DND-41 (cell line): ENCODE data around the gene TOX2.

Experiments used
- ATAC-seq: fragments of 200-7000 bp; cut with Tn5 transposase; 3 replicates; pipeline ENCODE4 v1.9.1; 2021; ENCODE audit warnings: low read depth; ENCODE audit not compliant: insufficient read depth
- DNase-seq: peaks from one replicate; pipeline ENCODE4 v3.0.0-alpha.2; 2020
- H2AFZ ChIP-seq: 2 replicates; pipeline ENCODE4 v1.6.0; 2012; ENCODE audit warnings: low read depth, low read length
- H3K27ac ChIP-seq: 2 replicates; pipeline ENCODE4 v1.5.1; 2012; ENCODE audit warnings: low read length, inconsistent platforms
- H3K27me3 ChIP-seq: fragments of 200-600 bp; sonication (generic); 2 replicates; pipeline ENCODE4 v1.6.0; 2012; ENCODE audit warnings: low read length, mild to moderate bottlenecking, inconsistent platforms; ENCODE audit not compliant: insufficient read depth, poor library complexity
- H3K36me3 ChIP-seq: 2 replicates; pipeline ENCODE4 v1.5.1; 2012; ENCODE audit warnings: low read length, inconsistent platforms; ENCODE audit not compliant: insufficient read depth
- H3K4me1 ChIP-seq: 2 replicates; pipeline ENCODE4 v1.5.1; 2012; ENCODE audit warnings: mild to moderate bottlenecking, low read length; ENCODE audit not compliant: insufficient read depth
- H3K4me2 ChIP-seq: 2 replicates; pipeline ENCODE4 v1.6.0; 2012; ENCODE audit warnings: mild to moderate bottlenecking, moderate library complexity, low read length, inconsistent platforms; ENCODE audit not compliant: insufficient read depth
- H3K4me3 ChIP-seq, 2 experiments: fragments of 200-600 bp in 1 of 2; shearing (Covaris generic) in 1 of 2; 2 replicates each; pipeline ENCODE4 v1.5.1; 2012 to 2016; ENCODE audit warnings: inconsistent platforms in 2 of 2, low read length in 2 of 2, mild to moderate bottlenecking in 2 of 2, low read depth in 1 of 2, moderate library complexity in 1 of 2
- H3K79me2 ChIP-seq: 2 replicates; pipeline ENCODE4 v1.6.0; 2012; ENCODE audit warnings: low read length, inconsistent platforms; ENCODE audit not compliant: insufficient read depth
- H3K9ac ChIP-seq: 2 replicates; pipeline ENCODE4 v1.6.0; 2012; ENCODE audit warnings: low read depth, mild to moderate bottlenecking, inconsistent platforms, low read length, moderate library complexity
- H3K9me3 ChIP-seq: 2 replicates; pipeline ENCODE4 v1.5.1; 2012; ENCODE audit warnings: low read length, moderate library complexity, mild to moderate bottlenecking, inconsistent platforms; ENCODE audit not compliant: insufficient read depth, severe bottlenecking
- H4K20me1 ChIP-seq: 2 replicates; pipeline ENCODE4 v1.6.0; 2012; ENCODE audit warnings: low read length; ENCODE audit not compliant: insufficient read depth
- EZH2 ChIP-seq: IDR thresholded peaks from 3 replicates; pipeline ENCODE4 v1.6.1; 2012; ENCODE audit warnings: borderline replicate concordance, low read depth, mild to moderate bottlenecking, moderate library complexity, low read length, inconsistent platforms; ENCODE audit not compliant: severe bottlenecking
- TF ChIP-seq, protein P1 (sequence below): IDR thresholded peaks from 2 replicates; pipeline ENCODE4 v1.5.1; 2012; ENCODE audit warnings: borderline replicate concordance, low read length, moderate library complexity, mild to moderate bottlenecking; ENCODE audit not compliant: poor library complexity, severe bottlenecking; ENCODE audit errors: extremely low read depth

Gene TOX2

DNA sequence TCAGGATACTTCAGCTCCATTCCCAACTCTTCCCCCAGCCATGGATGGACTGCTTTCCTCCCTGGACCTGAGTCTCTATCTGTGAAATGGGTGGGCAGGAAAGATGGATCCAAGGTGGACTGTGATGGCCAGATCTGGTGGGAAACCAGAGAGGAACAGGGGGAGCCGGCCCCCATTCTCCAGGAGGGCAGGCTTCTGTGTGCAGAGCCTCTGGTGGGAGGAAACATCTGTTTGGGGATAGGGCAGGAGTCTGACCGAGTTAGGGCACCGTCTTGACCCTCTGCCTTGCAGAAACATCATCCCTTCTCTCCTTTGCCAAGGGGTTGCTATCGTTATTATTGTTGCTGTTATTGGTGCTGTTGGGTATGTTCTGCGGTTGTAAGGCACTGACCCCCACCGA lies 91.5 kb downstream of the TOX2 start:
- Histone ChIP-seq H3K4me2 (no peak overlapping the region), H3K36me3 (no peaks in the 10 kb centered on the region), H2AFZ (no peak overlapping the region), H4K20me1 (peaks cover 3% of the 10 kb centered on the region; the same call in 1 of the 2 replicates), H3K9me3 (no peaks in the 10 kb centered on the region), H3K27ac (no peak overlapping the region), H3K4me1 (peaks cover 5% of the 10 kb centered on the region), H3K9ac (no peak overlapping the region), H3K79me2 (no peaks in the 10 kb centered on the region), H3K27me3 (no peaks in the 10 kb centered on the region), H3K4me3 (no peak overlapping the region)
- DNase-seq (no peak), ATAC-seq (no peak)
- TF ChIP-seq, protein P1, sequence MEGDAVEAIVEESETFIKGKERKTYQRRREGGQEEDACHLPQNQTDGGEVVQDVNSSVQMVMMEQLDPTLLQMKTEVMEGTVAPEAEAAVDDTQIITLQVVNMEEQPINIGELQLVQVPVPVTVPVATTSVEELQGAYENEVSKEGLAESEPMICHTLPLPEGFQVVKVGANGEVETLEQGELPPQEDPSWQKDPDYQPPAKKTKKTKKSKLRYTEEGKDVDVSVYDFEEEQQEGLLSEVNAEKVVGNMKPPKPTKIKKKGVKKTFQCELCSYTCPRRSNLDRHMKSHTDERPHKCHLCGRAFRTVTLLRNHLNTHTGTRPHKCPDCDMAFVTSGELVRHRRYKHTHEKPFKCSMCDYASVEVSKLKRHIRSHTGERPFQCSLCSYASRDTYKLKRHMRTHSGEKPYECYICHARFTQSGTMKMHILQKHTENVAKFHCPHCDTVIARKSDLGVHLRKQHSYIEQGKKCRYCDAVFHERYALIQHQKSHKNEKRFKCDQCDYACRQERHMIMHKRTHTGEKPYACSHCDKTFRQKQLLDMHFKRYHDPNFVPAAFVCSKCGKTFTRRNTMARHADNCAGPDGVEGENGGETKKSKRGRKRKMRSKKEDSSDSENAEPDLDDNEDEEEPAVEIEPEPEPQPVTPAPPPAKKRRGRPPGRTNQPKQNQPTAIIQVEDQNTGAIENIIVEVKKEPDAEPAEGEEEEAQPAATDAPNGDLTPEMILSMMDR = no peak
- no peak for TF ChIP-seq EZH2

DNA sequence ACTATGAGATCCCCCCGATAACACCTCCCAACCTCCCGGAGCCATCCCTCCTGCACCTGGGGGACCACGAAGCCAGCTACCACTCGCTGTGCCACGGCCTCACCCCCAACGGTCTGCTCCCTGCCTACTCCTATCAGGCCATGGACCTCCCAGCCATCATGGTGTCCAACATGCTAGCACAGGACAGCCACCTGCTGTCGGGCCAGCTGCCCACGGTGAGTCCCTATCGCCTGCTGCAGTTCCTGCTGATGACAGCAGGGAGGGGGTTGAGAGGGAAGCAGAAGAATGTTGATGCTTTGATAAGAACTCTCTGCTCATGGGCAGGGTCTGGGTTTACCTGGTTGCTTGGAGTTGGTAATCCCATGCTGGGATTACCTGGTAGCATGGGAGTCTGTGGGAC lies 91.9 kb downstream of the TOX2 start:
- Histone ChIP-seq H3K27me3 (no peaks in the 10 kb centered on the region), H4K20me1 (peaks cover 7% of the 10 kb centered on the region; the same call in 1 of the 2 replicates), H3K4me3 (no peak overlapping the region), H3K4me1 (peaks cover 9% of the 10 kb centered on the region), H3K27ac (no peak overlapping the region), H3K4me2 (no peak overlapping the region), H2AFZ (no peak overlapping the region), H3K79me2 (no peaks in the 10 kb centered on the region), H3K36me3 (no peaks in the 10 kb centered on the region), H3K9me3 (no peaks in the 10 kb centered on the region), H3K9ac (no peak overlapping the region)
- TF ChIP-seq, protein P1 = no peak
- TF ChIP-seq EZH2 = no peak
- no peak for DNase-seq
- ATAC-seq = no peak

DNA sequence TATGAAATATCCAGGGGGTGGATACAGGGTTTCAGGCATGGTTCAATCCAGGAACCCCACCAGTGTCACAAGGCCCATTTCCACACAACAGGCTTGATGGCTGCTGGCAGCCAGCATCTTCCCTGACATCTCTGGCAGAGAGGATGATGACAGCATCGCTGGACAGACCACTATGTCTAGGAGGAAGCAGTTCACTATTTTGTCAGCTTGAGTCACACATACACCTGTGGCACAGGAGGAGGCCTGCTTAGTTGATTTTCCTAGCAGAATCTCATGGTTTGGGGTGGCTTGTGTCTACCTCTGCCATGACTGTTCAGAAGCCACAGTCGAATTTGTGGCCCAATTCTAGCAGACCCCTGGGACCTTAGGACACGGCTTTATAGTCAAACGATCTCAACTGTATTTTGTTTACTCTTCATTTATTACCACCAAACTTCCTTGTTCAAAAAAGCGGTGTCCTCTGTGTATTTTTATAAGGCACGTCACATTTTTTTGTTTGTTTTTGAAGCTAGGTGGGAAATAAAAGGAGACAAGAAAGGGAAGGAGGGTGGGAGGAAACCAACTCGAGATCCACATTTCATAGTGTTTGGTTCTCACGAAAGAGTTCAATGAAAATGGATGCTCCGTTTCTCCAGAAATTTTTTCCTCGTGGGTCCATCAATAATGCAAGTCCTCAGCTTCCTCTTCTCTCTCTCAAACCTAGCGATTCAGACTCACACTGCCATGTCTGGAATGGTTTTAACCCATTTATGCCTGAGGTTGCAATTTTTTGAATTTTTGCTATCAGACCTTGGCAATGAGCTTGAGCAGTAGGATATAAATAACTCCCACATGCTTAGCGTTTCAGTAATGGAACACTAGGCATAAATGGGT lies 94.4 kb downstream of the TOX2 start:
- TF ChIP-seq, protein P1 = no peak
- no peak for TF ChIP-seq EZH2
- ATAC-seq = no peak

More for the DNA sequence above, 94.4 kb downstream of the TOX2 start:
- no peak overlapping the region for H2AFZ ChIP-seq
- no peaks in the 10 kb centered on the region for H3K9me3 ChIP-seq
- no peak overlapping the region for H3K27ac ChIP-seq
- no peak overlapping the region for H3K9ac ChIP-seq
- no peak for DNase-seq
- H3K36me3 ChIP-seq = no peaks in the 10 kb centered on the region
- no peaks in the 10 kb centered on the region for H3K27me3 ChIP-seq
- H3K4me2 ChIP-seq = no peak overlapping the region
- peaks cover 15% of the 10 kb centered on the region for H3K4me1 ChIP-seq
- peaks cover 7% of the 10 kb centered on the region; the same call in 1 of the 2 replicates for H4K20me1 ChIP-seq
- H3K4me3 ChIP-seq = no peak overlapping the region
- H3K79me2 ChIP-seq = no peaks in the 10 kb centered on the region
